Measurements from ENCODE around the gene COL23A1. TPM values are rescaled to one million over a fixed set of nuclear protein-coding genes. Genes with fewer than 3 reads are reported as not detected.

COL23A1 gene
- total RNA-seq, 1 experiment from 2014 or later: 15.0 TPM

- no peaks in the 10 kb centered on the region for H3K27me3 Mint-ChIP-seq (ENCODE audit: low read depth)
- H3K4me3 Mint-ChIP-seq: no peak overlapping the region
- no peaks in the 10 kb centered on the region for H3K36me3 Mint-ChIP-seq
- ChIA-PET POLR2A (no interaction called here), CTCF (no interaction called here)
- ATAC-seq (no peak), DNase-seq (ENCODE audit: low spot score) (no peak)
- peaks cover 37% of the 10 kb centered on the region for H3K4me1 Mint-ChIP-seq
- TF ChIP-seq SMAD3 (CRISPR knock-in tag; IDR thresholded peaks at IDR 0.05; ENCODE audit: borderline replicate concordance) (no peak), ZNF671 (CRISPR knock-in tag; IDR thresholded peaks at IDR 0.05) (no peak), FOXP1 (CRISPR knock-in tag; IDR thresholded peaks at IDR 0.05; ENCODE audit: borderline replicate concordance) (no peak)
- H3K27ac Mint-ChIP-seq: peak overlapping the region; percentile 27; the same call in 1 of the 2 replicates
- no peaks in the 10 kb centered on the region for H3K9me3 Mint-ChIP-seq
These were observed 124.3 kb downstream of the COL23A1 start for GRCh38 chr5:178465861-178466288.

- no peaks in the 10 kb centered on the region for H3K9me3 Mint-ChIP-seq
- H3K27ac Mint-ChIP-seq: peak overlapping the region; percentile 30; the same call in 1 of the 2 replicates
- DNase-seq (ENCODE audit: low spot score) (no peak), ATAC-seq (no peak)
- peaks cover 39% of the 10 kb centered on the region for H3K4me1 Mint-ChIP-seq
- H3K36me3 Mint-ChIP-seq: no peaks in the 10 kb centered on the region
- ChIA-PET CTCF (interaction anchor here (1.7 kb wide), 2 partner anchors 181 to 185 kb away, joined by 5 to 6 read pairs; no protein-coding TSS in a partner anchor), POLR2A (no interaction called here)
- TF ChIP-seq NFE2L1 (CRISPR knock-in tag; IDR thresholded peaks at IDR 0.05) (no peak), RORB (CRISPR knock-in tag; IDR thresholded peaks at IDR 0.05) (no peak), TEAD4 (CRISPR knock-in tag; IDR thresholded peaks at IDR 0.05) (no peak), AFF4 (CRISPR knock-in tag; IDR thresholded peaks at IDR 0.05; ENCODE audit: borderline replicate concordance) (no peak), FOXP4 (CRISPR knock-in tag; IDR thresholded peaks at IDR 0.05) (no peak), ZNF423 (CRISPR knock-in tag; IDR thresholded peaks at IDR 0.05) (no peak), OVOL2 (CRISPR knock-in tag; IDR thresholded peaks at IDR 0.05; ENCODE audit: borderline replicate concordance) (no peak), ELF4 (CRISPR knock-in tag; IDR thresholded peaks at IDR 0.05; ENCODE audit: low read depth) (no peak), ZNF121 (CRISPR knock-in tag; IDR thresholded peaks at IDR 0.05) (no peak), FOXK1 (CRISPR knock-in tag; IDR thresholded peaks at IDR 0.05) (no peak), USF1 (CRISPR knock-in tag; IDR thresholded peaks at IDR 0.05) (no peak)
- H3K4me3 Mint-ChIP-seq: no peak overlapping the region
- H3K27me3 Mint-ChIP-seq (ENCODE audit: low read depth): no peaks in the 10 kb centered on the region
These were observed 124.8 kb downstream of the COL23A1 start for GRCh38 chr5:178465228-178465860.

GRCh38 chr5:178464431-178465048 lies 125.7 kb downstream of the COL23A1 start:
- Mint-ChIP-seq H3K4me1 (peaks cover 34% of the 10 kb centered on the region), H3K9me3 (no peaks in the 10 kb centered on the region), H3K4me3 (no peak overlapping the region), H3K27ac (no peak overlapping the region), H3K36me3 (no peaks in the 10 kb centered on the region), H3K27me3 (ENCODE audit: low read depth) (no peaks in the 10 kb centered on the region)
- CTCF ChIA-PET: interaction anchor here (0.8 to 1.7 kb wide), 5 partner anchors 10 to 184 kb away, joined by 3 to 6 read pairs (median 3); partner anchors contain the start of gene COL23A1
- ATAC-seq (no peak), DNase-seq (ENCODE audit: low spot score) (no peak)
- TF ChIP-seq AR (CRISPR knock-in tag; IDR thresholded peaks at IDR 0.05) (no peak), ZNF138 (CRISPR knock-in tag; conservative IDR thresholded peaks at IDR 0.05) (no peak), ERG (CRISPR knock-in tag; IDR thresholded peaks at IDR 0.05) (no peak), HMGA2 (CRISPR knock-in tag; IDR thresholded peaks at IDR 0.05) (no peak)
- POLR2A ChIA-PET: no interaction called here
